A549 (cell line): ENCODE measurements around the gene UNC79. TPM values are rescaled to one million over a fixed set of nuclear protein-coding genes. Genes with fewer than 3 reads are reported as not detected.

Source experiments
- ATAC-seq, 2 experiments: fragments of 200-7000 bp in 1 of 2; fragments of >200 bp in 1 of 2; cut with Nextera tagmentation in 1 of 2; cut with Tn5 transposase in 1 of 2; 3 replicates each; pipeline versions ENCODE4 v1.8.0 to v1.9.1; 2018 to 2020; ENCODE audit warnings: mild to moderate bottlenecking in 1 of 2, moderate library complexity in 1 of 2
- CTCF ChIA-PET: fragments of 300-600 bp; sonication (Branson Sonifier 250); formaldehyde crosslinking; extraction: SDS; loops from one replicate; lab custom pipeline; 2021; ENCODE audit warnings: antibody characterized with exemption, inconsistent platforms; lab: Yijun Ruan, JAX
- POLR2A ChIA-PET: fragments of 350-600 bp; formaldehyde crosslinking; extraction: SDS; loops from one replicate; lab custom pipeline; 2021; ENCODE audit warnings: antibody characterized with exemption, inconsistent platforms; lab: Yijun Ruan, JAX
- DNase-seq, 2 experiments: peaks; one replicate each; pipeline versions ENCODE4 v3.0.0 to v3.0.0-alpha.2; 2011 to 2016; ENCODE audit warnings: low read depth in 1 of 2, low spot score in 1 of 2
- FAIRE-seq: peaks from 2 replicates; lab custom pipeline; 2011; peaks lifted over from hg19 to GRCh38; lab: Jason Lieb, UNC
- H3K27ac ChIP-seq, 2 experiments: fragments of >200 bp; sonication (Bioruptor Twin); formaldehyde crosslinking; 3 replicates each; pipeline ENCODE4 v1.5.1; 2016 to 2017
- H3K4me1 ChIP-seq: fragments of >200 bp; sonication (Bioruptor Twin); formaldehyde crosslinking; 3 replicates; pipeline ENCODE4 v1.6.1; 2016
- H3K4me2 ChIP-seq: fragments of >200 bp; sonication (Bioruptor Twin); formaldehyde crosslinking; 3 replicates; pipeline ENCODE4 v1.6.1; 2016
- H3K4me3 ChIP-seq: fragments of >200 bp; sonication (Bioruptor Twin); formaldehyde crosslinking; 3 replicates; pipeline ENCODE4 v1.5.1; 2016
- H3K9me3 ChIP-seq: fragments of >200 bp; sonication (Bioruptor Twin); formaldehyde crosslinking; 3 replicates; pipeline ENCODE4 v1.6.1; 2016
- BHLHE40 ChIP-seq: IDR thresholded peaks from 2 replicates; pipeline ENCODE4 v1.6.1; 2012; ENCODE audit warnings: low read depth, low read length, inconsistent platforms
- CBX2 ChIP-seq: fragments of 200-600 bp; sonication (generic); IDR thresholded peaks from 2 replicates; pipeline ENCODE4 v1.6.1; 2016; ENCODE audit warnings: low read depth, mild to moderate bottlenecking, borderline replicate concordance
- CBX8 ChIP-seq: fragments of 200-600 bp; sonication (generic); IDR thresholded peaks from 2 replicates; pipeline ENCODE4 v1.6.1; 2016
- CHD2 ChIP-seq: fragments of 150-350 bp; IDR thresholded peaks from 2 replicates; pipeline ENCODE4 v1.6.1; 2014; ENCODE audit warnings: low read length; ENCODE audit not compliant: partially characterized antibody
- CHD4 ChIP-seq: fragments of 200-600 bp; sonication (generic); IDR thresholded peaks from 2 replicates; pipeline ENCODE4 v1.6.1; 2016; ENCODE audit warnings: antibody characterized with exemption, mild to moderate bottlenecking, borderline replicate concordance
- EHF ChIP-seq: fragments of 250-450 bp; sonication (Bioruptor Pico); IDR thresholded peaks from 2 replicates; pipeline ENCODE4 v1.5.0; 2020; ENCODE audit warnings: mild to moderate bottlenecking
- EHMT2 ChIP-seq: fragments of 200-600 bp; sonication (generic); IDR thresholded peaks from 2 replicates; pipeline ENCODE4 v1.6.1; 2016; ENCODE audit warnings: antibody characterized with exemption, low read depth, mild to moderate bottlenecking, moderate library complexity
- EP300 ChIP-seq, 2 experiments: fragments of >200 bp; sonication (Bioruptor Twin); formaldehyde crosslinking; IDR thresholded peaks; 2 replicates in 1 of 2; 3 replicates in 1 of 2; pipeline ENCODE4 v1.6.1; 2016 to 2017
- ESRRA ChIP-seq: fragments of 150-350 bp; IDR thresholded peaks from 2 replicates; pipeline ENCODE4 v1.6.1; 2014; ENCODE audit warnings: mild to moderate bottlenecking, low read length, borderline replicate concordance
- FOSL2 ChIP-seq, 2 experiments: fragments of 450-650 bp in 1 of 2; fragments of >200 bp in 1 of 2; sonication (Bioruptor Twin) in 1 of 2; formaldehyde crosslinking; IDR thresholded peaks; 2 replicates each; pipeline versions ENCODE4 v1.5.0 to v1.6.1; 2016 to 2020; ENCODE audit warnings: mild to moderate bottlenecking in 1 of 2, moderate library complexity in 1 of 2
- FOXS1 ChIP-seq: fragments of 250-450 bp; sonication (Bioruptor Pico); IDR thresholded peaks from 2 replicates; pipeline ENCODE4 v1.5.0; 2020; ENCODE audit warnings: mild to moderate bottlenecking, moderate library complexity
- HDAC2 ChIP-seq: fragments of 200-600 bp; sonication (generic); IDR thresholded peaks from 2 replicates; pipeline ENCODE4 v1.6.1; 2016
- HOXB13 ChIP-seq: fragments of 250-450 bp; sonication (Bioruptor Pico); IDR thresholded peaks from 2 replicates; pipeline ENCODE4 v1.5.0; 2020; ENCODE audit warnings: low read depth, mild to moderate bottlenecking, moderate library complexity
- KDM1A ChIP-seq: fragments of 200-600 bp; sonication (generic); IDR thresholded peaks from 2 replicates; pipeline ENCODE4 v1.6.1; 2016; ENCODE audit warnings: low read depth, mild to moderate bottlenecking
- KDM5A ChIP-seq: fragments of 200-600 bp; sonication (generic); IDR thresholded peaks from 2 replicates; pipeline ENCODE4 v1.6.1; 2016; ENCODE audit warnings: antibody characterized with exemption, mild to moderate bottlenecking
- MAFK ChIP-seq: fragments of 450-650 bp; IDR thresholded peaks from 2 replicates; pipeline ENCODE4 v1.6.1; 2014; ENCODE audit not compliant: partially characterized antibody
- MYC ChIP-seq: IDR thresholded peaks from 2 replicates; pipeline ENCODE4 v1.6.1; 2012; ENCODE audit warnings: mild to moderate bottlenecking, inconsistent platforms, low read length, improper control_type of control experiment, borderline replicate concordance
- NPAS2 ChIP-seq: fragments of 250-450 bp; sonication (Bioruptor Pico); IDR thresholded peaks from 2 replicates; pipeline ENCODE4 v1.8.0; 2022; ENCODE audit warnings: mild to moderate bottlenecking, moderate library complexity, borderline replicate concordance
- POLR2AphosphoS2 ChIP-seq: conservative IDR thresholded peaks from 2 replicates; pipeline ENCODE4 v1.6.1; 2012; ENCODE audit warnings: low read length, improper control_type of control experiment, inconsistent platforms
- RCOR1 ChIP-seq: fragments of 150-350 bp; IDR thresholded peaks from 2 replicates; pipeline ENCODE4 v1.6.1; 2014; ENCODE audit warnings: antibody characterized with exemption, low read length, low read depth
- RFX5 ChIP-seq: fragments of 450-650 bp; IDR thresholded peaks from 2 replicates; pipeline ENCODE4 v1.7.1; 2014; ENCODE audit warnings: antibody characterized with exemption, mild to moderate bottlenecking, moderate library complexity
- SMC3 ChIP-seq: fragments of >200 bp; sonication (Bioruptor Twin); formaldehyde crosslinking; IDR thresholded peaks from 3 replicates; pipeline ENCODE4 v1.6.1; 2018; ENCODE audit warnings: inconsistent platforms
- TFCP2L1 ChIP-seq: fragments of 250-450 bp; sonication (Bioruptor Pico); IDR thresholded peaks from 2 replicates; pipeline ENCODE4 v1.5.0; 2021; ENCODE audit warnings: mild to moderate bottlenecking
- ZC3H11A ChIP-seq: fragments of 450-650 bp; IDR thresholded peaks from 2 replicates; pipeline ENCODE4 v1.6.1; 2014; ENCODE audit warnings: antibody characterized with exemption, mild to moderate bottlenecking
- ZFP36 ChIP-seq: fragments of 450-650 bp; IDR thresholded peaks from 2 replicates; pipeline ENCODE4 v1.6.1; 2014; ENCODE audit warnings: borderline replicate concordance; ENCODE audit not compliant: partially characterized antibody
- ZSCAN20 ChIP-seq: fragments of 250-450 bp; sonication (Bioruptor Pico); IDR thresholded peaks from 2 replicates; pipeline ENCODE4 v1.8.0; 2022; ENCODE audit warnings: mild to moderate bottlenecking, moderate library complexity
- WGBS: methylation state at CpG from one replicate; pipeline ENCODE4 v1.1.6; 2017; ENCODE audit errors: missing lambda C conversion rate; 5-methylcytosine and 5-hydroxymethylcytosine counted together
- polyA plus RNA-seq, 4 experiments: library from polyadenylated mRNA; depleted of rRNA in 3 of 4; stranded (reverse); fragments of >200 nt; fragmentation: RNase III in 1 of 4; extraction: RNeasy Plus Mini Kit Qiagen cat#74134 plus additional on column Dnase treatment in 1 of 4; gene quantifications; 2 replicates in 3 of 4; 3 replicates in 1 of 4; pipeline ENCODE4 v1.2.3, GENCODE V29; 2011 to 2017
- TF ChIP-seq, protein P1 (sequence below): fragments of >200 bp; sonication (Bioruptor Twin); formaldehyde crosslinking; IDR thresholded peaks from 3 replicates; pipeline ENCODE4 v1.6.1; 2016
- TF ChIP-seq, protein P2 (sequence below): IDR thresholded peaks from 2 replicates; pipeline ENCODE4 v1.6.1; 2012
- TF ChIP-seq, protein P3 (sequence below): fragments of 150-350 bp; IDR thresholded peaks from 2 replicates; pipeline ENCODE4 v1.6.1; 2014; ENCODE audit warnings: low read depth, mild to moderate bottlenecking, low read length
- TF ChIP-seq, protein P4 (sequence below): IDR thresholded peaks from 2 replicates; pipeline ENCODE4 v1.6.1; 2012; ENCODE audit warnings: low read depth, borderline replicate concordance
- TF ChIP-seq, protein P5 (sequence below): fragments of >200 bp; sonication (Bioruptor Twin); formaldehyde crosslinking; IDR thresholded peaks from 2 replicates; pipeline ENCODE4 v1.6.1; 2016

The UNC79 gene
- polyA plus RNA-seq, 2 of the 4 experiments (the other 2 are of a cell fraction) = 0.01 TPM

DNA sequence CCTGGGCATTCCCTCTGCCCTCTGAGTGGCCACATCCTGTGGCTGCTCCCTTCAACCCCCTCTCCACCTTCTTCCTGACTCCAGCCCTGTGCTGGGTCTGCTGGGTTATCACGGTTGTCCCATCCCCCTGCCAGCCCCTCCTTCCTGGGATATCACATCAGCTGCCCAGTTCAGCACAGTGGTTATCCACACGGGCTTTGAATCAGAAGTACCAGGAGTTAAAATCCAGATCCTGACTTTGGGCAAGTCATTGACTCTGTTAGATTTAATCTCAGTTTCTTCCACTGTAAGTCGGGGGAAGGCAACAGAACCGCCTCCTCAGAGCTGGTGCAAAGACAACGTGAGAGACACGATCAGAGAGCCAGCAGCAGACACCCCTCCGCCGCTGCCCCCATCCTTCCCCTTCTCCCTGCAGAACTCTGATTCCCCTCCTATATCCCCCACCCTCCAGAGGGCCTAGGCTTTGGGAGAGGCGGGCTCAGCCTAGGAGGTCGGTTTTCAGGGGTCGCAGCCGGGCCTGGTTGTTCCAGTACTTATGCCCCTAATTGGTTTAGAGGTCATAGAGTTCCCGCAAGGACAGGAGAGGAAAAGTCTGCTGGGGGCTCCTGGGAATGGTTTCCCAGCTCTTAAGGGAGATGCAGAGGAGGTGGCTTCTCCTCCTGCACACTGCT lies 315.0 kb downstream of the UNC79 start:
- ATAC-seq = no peak
- 61% methylated on average over 13 of the region's 13 CpGs for WGBS
- no peaks in the 10 kb centered on the region for H3K4me1 ChIP-seq
- no peak overlapping the region for H3K4me2 ChIP-seq
- TF ChIP-seq HDAC2 (no peak), EHMT2 (no peak), KDM1A (no peak), KDM5A (no peak), NPAS2 (no peak), HOXB13 (no peak), RCOR1 (no peak), ZSCAN20 (CRISPR knock-in tag) (no peak), TFCP2L1 (CRISPR knock-in tag) (no peak), ESRRA (no peak), CBX2 (no peak), EP300 (IDR thresholded peaks at IDR 0.05) (no peak)
- no peaks in the 10 kb centered on the region for H3K9me3 ChIP-seq
- ChIA-PET POLR2A (no interaction called here), CTCF (no interaction called here)
- FAIRE-seq = no peak
- H3K27ac ChIP-seq = no peak overlapping the region
- no peak overlapping the region for H3K4me3 ChIP-seq
- no peak for DNase-seq

DNA sequence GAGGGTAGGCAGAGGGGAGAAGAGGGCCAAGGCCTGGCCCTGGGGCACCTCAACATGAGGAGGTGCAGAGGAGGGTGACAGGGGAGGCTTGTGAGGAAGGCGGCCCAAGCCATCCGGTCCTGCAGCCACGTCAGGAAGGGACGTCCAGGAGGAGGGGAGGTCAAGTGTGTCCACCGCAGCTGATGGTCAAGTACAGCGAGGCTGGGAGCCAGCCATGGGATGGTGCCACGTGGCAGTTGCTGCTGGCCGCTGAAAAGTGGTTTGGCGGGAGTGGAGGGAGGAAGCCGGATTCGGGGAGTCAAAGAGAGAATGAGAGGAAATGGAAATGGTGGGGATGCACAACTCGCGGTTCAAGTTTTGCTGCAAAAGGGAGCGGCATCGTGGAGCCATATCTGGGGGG lies 316.4 kb downstream of the UNC79 start:
- no peak overlapping the region for H3K27ac ChIP-seq
- H3K4me3 ChIP-seq = no peak overlapping the region
- WGBS = 64% methylated on average over 15 of the region's 15 CpGs
- H3K9me3 ChIP-seq = no peaks in the 10 kb centered on the region
- TF ChIP-seq TFCP2L1 (CRISPR knock-in tag) (no peak), SMC3 (no peak), ZFP36 (no peak), ZC3H11A (no peak), FOXS1 (CRISPR knock-in tag) (no peak), CHD2 (no peak), MYC (no peak), HOXB13 (no peak)
- TF ChIP-seq, protein P1, sequence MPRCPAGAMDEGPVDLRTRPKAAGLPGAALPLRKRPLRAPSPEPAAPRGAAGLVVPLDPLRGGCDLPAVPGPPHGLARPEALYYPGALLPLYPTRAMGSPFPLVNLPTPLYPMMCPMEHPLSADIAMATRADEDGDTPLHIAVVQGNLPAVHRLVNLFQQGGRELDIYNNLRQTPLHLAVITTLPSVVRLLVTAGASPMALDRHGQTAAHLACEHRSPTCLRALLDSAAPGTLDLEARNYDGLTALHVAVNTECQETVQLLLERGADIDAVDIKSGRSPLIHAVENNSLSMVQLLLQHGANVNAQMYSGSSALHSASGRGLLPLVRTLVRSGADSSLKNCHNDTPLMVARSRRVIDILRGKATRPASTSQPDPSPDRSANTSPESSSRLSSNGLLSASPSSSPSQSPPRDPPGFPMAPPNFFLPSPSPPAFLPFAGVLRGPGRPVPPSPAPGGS = no peak
- DNase-seq = no peak
- no peaks in the 10 kb centered on the region for H3K4me1 ChIP-seq
- no peak for ATAC-seq
- CTCF ChIA-PET = no interaction called here
- no peak overlapping the region for H3K4me2 ChIP-seq
- POLR2A ChIA-PET = no interaction called here
- FAIRE-seq = no peak

DNA sequence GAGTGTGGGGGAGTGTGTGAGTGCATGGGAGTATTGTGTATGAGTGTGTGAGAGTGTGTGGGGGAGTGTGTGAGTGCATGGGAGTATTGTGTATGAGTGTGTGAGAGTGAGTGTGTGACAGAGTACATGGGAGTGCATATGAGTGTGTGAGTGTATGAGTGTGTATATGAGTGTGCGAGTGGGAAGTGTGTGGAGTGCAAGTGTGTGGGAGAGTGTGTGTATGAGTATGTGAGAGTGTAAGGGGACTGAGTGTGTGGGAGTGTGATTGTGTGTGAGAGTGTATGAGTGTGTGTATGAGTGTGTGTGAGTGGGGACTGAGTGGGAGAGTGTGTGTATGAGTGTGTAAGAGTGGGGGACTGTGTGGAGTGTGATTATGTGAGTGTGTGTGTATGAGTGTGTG lies 316.8 kb downstream of the UNC79 start:
- Histone ChIP-seq H3K27ac (no peak overlapping the region), H3K9me3 (no peaks in the 10 kb centered on the region), H3K4me3 (no peak overlapping the region), H3K4me2 (no peak overlapping the region), H3K4me1 (no peaks in the 10 kb centered on the region)
- ChIA-PET CTCF (no interaction called here), POLR2A (no interaction called here)
- 78% methylated on average over 1 of the region's 1 CpG for WGBS
- FAIRE-seq (no peak), DNase-seq (no peak), ATAC-seq (no peak)
- no peak for TF ChIP-seq FOXS1 (CRISPR knock-in tag)
- TF ChIP-seq, protein P2, sequence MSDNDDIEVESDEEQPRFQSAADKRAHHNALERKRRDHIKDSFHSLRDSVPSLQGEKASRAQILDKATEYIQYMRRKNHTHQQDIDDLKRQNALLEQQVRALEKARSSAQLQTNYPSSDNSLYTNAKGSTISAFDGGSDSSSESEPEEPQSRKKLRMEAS = no peak
- TF ChIP-seq CHD4 = no peak
- TF ChIP-seq POLR2AphosphoS2 = no peak
- TF ChIP-seq ZSCAN20 (CRISPR knock-in tag) = no peak
- no peak for TF ChIP-seq EHF
- TF ChIP-seq, protein P3, sequence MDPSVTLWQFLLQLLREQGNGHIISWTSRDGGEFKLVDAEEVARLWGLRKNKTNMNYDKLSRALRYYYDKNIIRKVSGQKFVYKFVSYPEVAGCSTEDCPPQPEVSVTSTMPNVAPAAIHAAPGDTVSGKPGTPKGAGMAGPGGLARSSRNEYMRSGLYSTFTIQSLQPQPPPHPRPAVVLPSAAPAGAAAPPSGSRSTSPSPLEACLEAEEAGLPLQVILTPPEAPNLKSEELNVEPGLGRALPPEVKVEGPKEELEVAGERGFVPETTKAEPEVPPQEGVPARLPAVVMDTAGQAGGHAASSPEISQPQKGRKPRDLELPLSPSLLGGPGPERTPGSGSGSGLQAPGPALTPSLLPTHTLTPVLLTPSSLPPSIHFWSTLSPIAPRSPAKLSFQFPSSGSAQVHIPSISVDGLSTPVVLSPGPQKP = no peak
- TF ChIP-seq, protein P1 = no peak
- TF ChIP-seq, protein P4, sequence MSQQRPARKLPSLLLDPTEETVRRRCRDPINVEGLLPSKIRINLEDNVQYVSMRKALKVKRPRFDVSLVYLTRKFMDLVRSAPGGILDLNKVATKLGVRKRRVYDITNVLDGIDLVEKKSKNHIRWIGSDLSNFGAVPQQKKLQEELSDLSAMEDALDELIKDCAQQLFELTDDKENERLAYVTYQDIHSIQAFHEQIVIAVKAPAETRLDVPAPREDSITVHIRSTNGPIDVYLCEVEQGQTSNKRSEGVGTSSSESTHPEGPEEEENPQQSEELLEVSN = no peak
- no peak for TF ChIP-seq EHMT2
- no peak for TF ChIP-seq CBX8
- no peak for TF ChIP-seq MAFK
- TF ChIP-seq BHLHE40 = no peak
- TF ChIP-seq FOSL2 (IDR thresholded peaks at IDR 0.05) = no peak
- no peak for TF ChIP-seq FOSL2 (CRISPR knock-in tag; IDR thresholded peaks at IDR 0.05)
- no peak for TF ChIP-seq RFX5
- no peak for TF ChIP-seq KDM5A
- TF ChIP-seq, protein P5, sequence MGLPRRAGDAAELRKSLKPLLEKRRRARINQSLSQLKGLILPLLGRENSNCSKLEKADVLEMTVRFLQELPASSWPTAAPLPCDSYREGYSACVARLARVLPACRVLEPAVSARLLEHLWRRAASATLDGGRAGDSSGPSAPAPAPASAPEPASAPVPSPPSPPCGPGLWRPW = no peak
- no peak for TF ChIP-seq HDAC2
